ENCODE data around the gene SND1. TPM values are rescaled to one million over a fixed set of nuclear protein-coding genes. Genes with fewer than 3 reads are reported as not detected.

Gene SND1
- total RNA-seq, 4 donors from 2014 or later = 64.3 to 77.0 (median 70.4) TPM

- H3K27ac ChIP-seq = no peak overlapping the region
- H3K4me1 ChIP-seq = no peaks in the 10 kb centered on the region
- intact Hi-C loops (cut with DNase I; ENCODE audit: low total_unique reads) = no loop called here
- DNase-seq = no peak
- no peaks in the 10 kb centered on the region for H3K36me3 ChIP-seq
- no peaks in the 10 kb centered on the region for H3K27me3 ChIP-seq
- 96% methylated on average over 8 of the region's 8 CpGs; no CpG with 5 or more reads in 1 of the 2 donors for WGBS, 2 donors (ENCODE audit: low coverage in 1 of 2)
- no peak overlapping the region for H3K4me3 ChIP-seq
- in situ Hi-C loops (cut with MboI; ENCODE audit: low pct_ligation_motif_present in 1 of 4, low pct_unique_long_range_greater_than_20kb in 1 of 4, low sequenced_read_pairs in 3 of 4) = no loop called here
- H3K9me3 ChIP-seq = no peaks in the 10 kb centered on the region
- TF ChIP-seq EP300 (IDR thresholded peaks at IDR 0.05; ENCODE audit: low read depth) (no peak), POLR2A (IDR thresholded peaks at IDR 0.05) (no peak), POLR2AphosphoS5 (IDR thresholded peaks at IDR 0.05) (no peak)
- TF ChIP-seq, protein P1, sequence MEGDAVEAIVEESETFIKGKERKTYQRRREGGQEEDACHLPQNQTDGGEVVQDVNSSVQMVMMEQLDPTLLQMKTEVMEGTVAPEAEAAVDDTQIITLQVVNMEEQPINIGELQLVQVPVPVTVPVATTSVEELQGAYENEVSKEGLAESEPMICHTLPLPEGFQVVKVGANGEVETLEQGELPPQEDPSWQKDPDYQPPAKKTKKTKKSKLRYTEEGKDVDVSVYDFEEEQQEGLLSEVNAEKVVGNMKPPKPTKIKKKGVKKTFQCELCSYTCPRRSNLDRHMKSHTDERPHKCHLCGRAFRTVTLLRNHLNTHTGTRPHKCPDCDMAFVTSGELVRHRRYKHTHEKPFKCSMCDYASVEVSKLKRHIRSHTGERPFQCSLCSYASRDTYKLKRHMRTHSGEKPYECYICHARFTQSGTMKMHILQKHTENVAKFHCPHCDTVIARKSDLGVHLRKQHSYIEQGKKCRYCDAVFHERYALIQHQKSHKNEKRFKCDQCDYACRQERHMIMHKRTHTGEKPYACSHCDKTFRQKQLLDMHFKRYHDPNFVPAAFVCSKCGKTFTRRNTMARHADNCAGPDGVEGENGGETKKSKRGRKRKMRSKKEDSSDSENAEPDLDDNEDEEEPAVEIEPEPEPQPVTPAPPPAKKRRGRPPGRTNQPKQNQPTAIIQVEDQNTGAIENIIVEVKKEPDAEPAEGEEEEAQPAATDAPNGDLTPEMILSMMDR (IDR thresholded peaks at IDR 0.05) = no peak
These were observed 416.8 kb downstream of the SND1 start for GRCh38 chr7:128068785-128069184.

GRCh38 chr7:128069373-128070364 lies 417.7 kb downstream of the SND1 start:
- intact Hi-C loops (cut with DNase I; ENCODE audit: low total_unique reads) = no loop called here
- whole genome bisulfite sequencing, 2 donors (ENCODE audit: low coverage in 1 of 2) = 67 to 90% methylated on average over 2 to 8 of the region's 8 CpGs
- DNase-seq = no peak
- H3K4me3 ChIP-seq = no peak overlapping the region
- in situ Hi-C loops (cut with MboI; ENCODE audit: low pct_ligation_motif_present in 1 of 4, low pct_unique_long_range_greater_than_20kb in 1 of 4, low sequenced_read_pairs in 3 of 4) = no loop called here
- no peak for TF ChIP-seq EP300 (IDR thresholded peaks at IDR 0.05; ENCODE audit: low read depth)
- TF ChIP-seq POLR2AphosphoS5 (IDR thresholded peaks at IDR 0.05) = no peak
- TF ChIP-seq, protein P1 (IDR thresholded peaks at IDR 0.05) = no peak
- TF ChIP-seq POLR2A (IDR thresholded peaks at IDR 0.05) = no peak
- H3K27me3 ChIP-seq = no peaks in the 10 kb centered on the region
- H3K4me1 ChIP-seq = no peaks in the 10 kb centered on the region
- no peaks in the 10 kb centered on the region for H3K9me3 ChIP-seq
- no peak overlapping the region for H3K27ac ChIP-seq
- H3K36me3 ChIP-seq = no peaks in the 10 kb centered on the region

- Histone ChIP-seq H3K4me1 (peaks cover 0 to 2% (median 0%) of the 10 kb centered on the region in 4 donors), H3K4me3 (no peak overlapping the region), H3K9me3 (no peaks in the 10 kb centered on the region), H3K36me3 (no peaks in the 10 kb centered on the region), H3K27ac (no peak overlapping the region), H3K27me3 (no peaks in the 10 kb centered on the region)
- in situ Hi-C loops (cut with MboI; ENCODE audit: low pct_ligation_motif_present in 1 of 4, low pct_unique_long_range_greater_than_20kb in 1 of 4, low sequenced_read_pairs in 3 of 4) = no loop called here
- intact Hi-C loops (cut with DNase I; ENCODE audit: low total_unique reads) = no loop called here
- TF ChIP-seq, protein P1 (IDR thresholded peaks at IDR 0.05) = no peak
- TF ChIP-seq POLR2A (IDR thresholded peaks at IDR 0.05) (no peak), POLR2AphosphoS5 (IDR thresholded peaks at IDR 0.05) (no peak), EP300 (IDR thresholded peaks at IDR 0.05; ENCODE audit: low read depth) (no peak)
- WGBS, 2 donors (ENCODE audit: low coverage in 1 of 2) = 96% methylated on average over 6 of the region's 6 CpGs; no CpG with 5 or more reads in 1 of the 2 donors
- DNase-seq = no peak
These were observed 419.4 kb downstream of the SND1 start for GRCh38 chr7:128071376-128071775.

- Histone ChIP-seq H3K4me1 (peaks cover 0 to 6% (median under 1%) of the 10 kb centered on the region in 4 donors), H3K4me3 (no peak overlapping the region)
These were observed 419.8 kb downstream of the SND1 start for GRCh38 chr7:128071801-128072200.

More at GRCh38 chr7:128071801-128072200, 419.8 kb downstream of the SND1 start:
- H3K36me3 ChIP-seq = no peaks in the 10 kb centered on the region
- in situ Hi-C loops (cut with MboI; ENCODE audit: low pct_ligation_motif_present in 1 of 4, low pct_unique_long_range_greater_than_20kb in 1 of 4, low sequenced_read_pairs in 3 of 4) (no loop called here), intact Hi-C loops (cut with DNase I; ENCODE audit: low total_unique reads) (no loop called here)
- 84% methylated on average over 11 of the region's 11 CpGs; no CpG with 5 or more reads in 1 of the 2 donors for WGBS, 2 donors (ENCODE audit: low coverage in 1 of 2)
- no peak overlapping the region for H3K27ac ChIP-seq
- TF ChIP-seq POLR2A (IDR thresholded peaks at IDR 0.05) (no peak), EP300 (IDR thresholded peaks at IDR 0.05; ENCODE audit: low read depth) (no peak), POLR2AphosphoS5 (IDR thresholded peaks at IDR 0.05) (no peak)
- TF ChIP-seq, protein P1 (IDR thresholded peaks at IDR 0.05) = no peak
- H3K9me3 ChIP-seq = no peaks in the 10 kb centered on the region
- DNase-seq = no peak
- no peaks in the 10 kb centered on the region for H3K27me3 ChIP-seq

Data from transverse colon (tissue), 4 donors.